Panc1 (cell line): ENCODE results near the gene SCGB2A2. TPM values are rescaled to one million over a fixed set of nuclear protein-coding genes. Genes with fewer than 3 reads are reported as not detected.
A peak's percentile ranks its signal among the peaks of the same experiment; 100 is the strongest.

Experiments
- ATAC-seq: fragments of 200-7000 bp; cut with Tn5 transposase; 2 replicates; pipeline ENCODE4 v1.9.1; 2020; ENCODE audit warnings: mild to moderate bottlenecking, moderate library complexity
- BruUV-seq: library from RNA; stranded (reverse); fragments of 400-500 nt; replicated peaks from 2 replicates; lab custom pipeline; 2021; lab: Mats Ljungman, UMichigan
- CTCF ChIA-PET: fragments of 300-600 bp; sonication (Branson Sonifier 250); formaldehyde crosslinking; loops from one replicate; lab custom pipeline; 2022; ENCODE audit warnings: antibody characterized with exemption; lab: Charles Lee
- POLR2A ChIA-PET: fragments of 300-600 bp; sonication (Branson Sonifier 250); formaldehyde crosslinking; loops from one replicate; lab custom pipeline; 2022; ENCODE audit warnings: antibody characterized with exemption; lab: Charles Lee
- DNase-seq: peaks from one replicate; pipeline ENCODE4 v3.0.0-alpha.2; 2010; ENCODE audit warnings: low read depth, low spot score
- H3K27ac ChIP-seq: 2 replicates; pipeline ENCODE4 v1.5.1; 2011; ENCODE audit warnings: mild to moderate bottlenecking, low read length, inconsistent platforms
- H3K27me3 ChIP-seq: fragments of 200-500 bp; sonication (Bioruptor generic); 2 replicates; pipeline ENCODE4 v1.6.0; 2014; ENCODE audit warnings: low read length, inconsistent platforms; ENCODE audit not compliant: control insufficient read depth, insufficient read depth
- H3K36me3 ChIP-seq: fragments of 200-500 bp; sonication (Bioruptor generic); 2 replicates; pipeline ENCODE4 v1.5.1; 2014; ENCODE audit warnings: inconsistent platforms, mild to moderate bottlenecking, low read length, moderate library complexity; ENCODE audit not compliant: control insufficient read depth, insufficient read depth
- H3K4me1 ChIP-seq: 2 replicates; pipeline ENCODE4 v1.5.1; 2011; ENCODE audit warnings: inconsistent platforms, mild to moderate bottlenecking, low read length, moderate library complexity; ENCODE audit not compliant: control insufficient read depth, insufficient read depth
- H3K4me3 ChIP-seq, 2 experiments: 2 replicates each; pipeline ENCODE4 v1.5.1; 2011 to 2012; ENCODE audit warnings: low read depth in 2 of 2, low read length in 2 of 2, mild to moderate bottlenecking in 2 of 2, inconsistent platforms in 1 of 2, moderate library complexity in 1 of 2
- H3K9me3 ChIP-seq: fragments of 200-500 bp; sonication (Bioruptor generic); 2 replicates; pipeline ENCODE4 v1.5.1; 2014; ENCODE audit warnings: low read depth, mild to moderate bottlenecking, inconsistent platforms, low read length, moderate library complexity; ENCODE audit not compliant: control insufficient read depth, insufficient read depth
- CTCF ChIP-seq: fragments of 450-650 bp; IDR thresholded peaks from 2 replicates; pipeline ENCODE4 v1.5.1; 2017; ENCODE audit warnings: mild to moderate bottlenecking
- POLR2AphosphoS5 ChIP-seq: IDR thresholded peaks from 2 replicates; pipeline ENCODE4 v1.6.1; 2012; ENCODE audit warnings: mild to moderate bottlenecking, low read depth, low read length, moderate library complexity
- REST ChIP-seq, 2 experiments: IDR thresholded peaks; 2 replicates each; pipeline ENCODE4 v1.6.1; 2011 to 2012; ENCODE audit warnings: low read depth in 2 of 2, control low read depth in 1 of 2, low read length in 1 of 2, mild to moderate bottlenecking in 1 of 2, moderate library complexity in 1 of 2; ENCODE audit not compliant: insufficient read depth in 1 of 2
- SIN3A ChIP-seq: IDR thresholded peaks from 2 replicates; pipeline ENCODE4 v1.6.1; 2012; ENCODE audit warnings: low read depth, mild to moderate bottlenecking, low read length, moderate library complexity, borderline replicate concordance; ENCODE audit not compliant: insufficient read depth
- TCF7L2 ChIP-seq: IDR thresholded peaks from 2 replicates; pipeline ENCODE4 v1.6.1; 2011; ENCODE audit warnings: mild to moderate bottlenecking, low read depth, low read length, inconsistent platforms
- in situ Hi-C: cut with HindIII; loops from 2 replicates; pipeline ENCODE4 v1.10.0; 2016; ENCODE audit warnings: low sequenced_read_pairs, low pct_unique_long_range_greater_than_20kb
- intact Hi-C: fragments of 100-400 bp; cut with micrococcal nuclease; formaldehyde crosslinking; loops from one replicate; pipeline ENCODE4 v1.10.0; 2022; ENCODE audit not compliant: unreplicated experiment
- total RNA-seq: library from RNA; stranded (reverse); gene quantifications from one replicate; pipeline ENCODE4 v1.2.1, GENCODE V29; 2021; ENCODE audit not compliant: unreplicated experiment

SCGB2A2 gene
- total RNA-seq, 1 experiment from 2014 or later, result not detected

- TF ChIP-seq POLR2AphosphoS5 (peak; percentile 43; the same call in 1 of the 2 replicates), REST (IDR thresholded peaks at IDR 0.05; ENCODE audit: insufficient read depth in 1 of 2, low read depth in 2 of 2, low read length in 1 of 2) (no peak)
- CTCF ChIA-PET, result interaction anchor here (0.9 to 1.6 kb wide), 3 partner anchors 25 to 69 kb away, joined by 3 to 5 read pairs (median 3); no protein-coding TSS in a partner anchor
- peak; percentile 95 for ATAC-seq
- in situ Hi-C loops, result no loop called here
- no peaks in the 10 kb centered on the region for H3K9me3 ChIP-seq
- H3K4me3 ChIP-seq, result no peak within 1 kb of the TSS
- peak; percentile 74 for DNase-seq
- POLR2A ChIA-PET, result interaction anchor here (0.5 to 1.0 kb wide), 2 partner anchors 274 kb away, joined by 3 to 13 read pairs; partner anchors contain the start of gene FTH1
- H3K36me3 ChIP-seq, result no peaks in the 10 kb centered on the region
- H3K4me1 ChIP-seq, result peaks cover 11% of the 10 kb centered on the region
- intact Hi-C loops, result no loop called here
- no peaks in the 10 kb centered on the region for H3K27me3 ChIP-seq
- peak within 1 kb of the TSS; percentile 55 for H3K27ac ChIP-seq
- no TSS peak for BruUV-seq
Measured at GRCh38 chr11:62242021-62242420, 27.9 kb upstream of the SCGB2A2 start, which contains the start of gene SCGB1D2. Gene SCGB1D2, plus strand, starts transcription at chr11:62242239. Its CDS starts 69 bp downstream, at chr11:62242308.

GRCh38 chr11:62245271-62245753 is 24.6 kb upstream of the SCGB2A2 start:
- in situ Hi-C loops (no loop called here), intact Hi-C loops (no loop called here)
- POLR2A ChIA-PET, result no interaction called here
- Histone ChIP-seq H3K4me1 (peaks cover 11% of the 10 kb centered on the region), H3K27ac (no peak overlapping the region), H3K27me3 (peaks cover 4% of the 10 kb centered on the region; the same call in 1 of the 2 replicates), H3K4me3 (no peak overlapping the region), H3K9me3 (no peaks in the 10 kb centered on the region), H3K36me3 (no peaks in the 10 kb centered on the region)
- CTCF ChIA-PET, result no interaction called here
- DNase-seq, result no peak
- no TSS peak for BruUV-seq
- no peak for ATAC-seq
- TF ChIP-seq TCF7L2 (no peak), SIN3A (no peak), CTCF (peak; percentile 44), POLR2AphosphoS5 (no peak), REST (IDR thresholded peaks at IDR 0.05; ENCODE audit: insufficient read depth in 1 of 2, low read depth in 2 of 2, low read length in 1 of 2) (peak; percentile 89 to 92)
